Esophagus muscularis mucosa (tissue), 4 donors: ENCODE data around the gene TSPAN17. TPM values are rescaled to one million over a fixed set of nuclear protein-coding genes. Genes with fewer than 3 reads are reported as not detected.

Experiments
- DNase-seq: peaks from one replicate; pipeline ENCODE4 v3.0.0-alpha.2; 2017; ENCODE audit errors: extremely low spot score
- H3K27ac ChIP-seq, 4 donors: fragments of 200-600 bp; sonication (generic); replicated peaks in 1 of 4; 1 replicate in 3 of 4; 2 replicates in 1 of 4; pipeline ENCODE4 v1.5.1; 2016 to 2019; ENCODE audit warnings: mild to moderate bottlenecking in 1 of 4
- H3K27me3 ChIP-seq, 4 donors: fragments of 200-600 bp; sonication (generic); one replicate each; pipeline versions ENCODE4 v1.5.1 to v1.6.0; 2016 to 2019
- H3K36me3 ChIP-seq, 4 donors: fragments of 200-600 bp; sonication (generic); one replicate each; pipeline ENCODE4 v1.5.1; 2016 to 2019
- H3K4me1 ChIP-seq, 4 donors: fragments of 200-600 bp; sonication (generic); one replicate each; pipeline ENCODE4 v1.5.1; 2016 to 2019
- H3K4me3 ChIP-seq, 4 donors: fragments of 200-600 bp; sonication (generic); 1 replicate in 2 of 4; 2 replicates in 2 of 4; pipeline ENCODE4 v1.5.1; 2016 to 2019; ENCODE audit warnings: mild to moderate bottlenecking in 4 of 4, moderate library complexity in 1 of 4
- H3K9me3 ChIP-seq, 4 donors: fragments of 200-600 bp; sonication (generic); 1 replicate in 3 of 4; 2 replicates in 1 of 4; pipeline ENCODE4 v1.5.1; 2016 to 2019
- EP300 ChIP-seq: sonication (generic); formaldehyde crosslinking; IDR thresholded peaks from one replicate; pipeline ENCODE4 v1.6.1; 2017; ENCODE audit warnings: antibody characterized with exemption
- POLR2A ChIP-seq: fragments of 450-650 bp; IDR thresholded peaks from one replicate; pipeline ENCODE4 v1.6.1; 2017; ENCODE audit warnings: antibody characterized with exemption, moderate library complexity, mild to moderate bottlenecking, low read depth
- POLR2AphosphoS5 ChIP-seq, 2 donors: sonication (generic); formaldehyde crosslinking; IDR thresholded peaks; one replicate each; pipeline ENCODE4 v1.6.1; 2017; ENCODE audit warnings: antibody characterized with exemption in 2 of 2
- WGBS: methylation state at CpG from one replicate; pipeline ENCODE4 v1.1.5; 2018; 5-methylcytosine and 5-hydroxymethylcytosine counted together
- intact Hi-C: fragments of 100-400 bp; cut with DNase I; formaldehyde crosslinking; loops from one replicate; pipeline ENCODE4 v1.15.1; 2023
- total RNA-seq, 4 donors: library from RNA; depleted of rRNA; stranded (reverse); fragments of >200 nt; gene quantifications; one replicate each; pipeline versions ENCODE4 v1.1.0 to v1.2.1, GENCODE V29; 2016
- TF ChIP-seq, protein P1 (sequence below), 3 experiments: fragments of 200-600 bp in 2 of 3; fragments of 450-650 bp in 1 of 3; sonication (generic) in 2 of 3; IDR thresholded peaks; one replicate each; pipeline ENCODE4 v1.5.1; 2017 to 2019; ENCODE audit warnings: antibody characterized with exemption in 3 of 3, mild to moderate bottlenecking in 2 of 3, moderate library complexity in 1 of 3

Gene TSPAN17
- total RNA-seq, 4 donors from 2014 or later, result 8.3 to 18.6 (median 14.8) TPM

DNA sequence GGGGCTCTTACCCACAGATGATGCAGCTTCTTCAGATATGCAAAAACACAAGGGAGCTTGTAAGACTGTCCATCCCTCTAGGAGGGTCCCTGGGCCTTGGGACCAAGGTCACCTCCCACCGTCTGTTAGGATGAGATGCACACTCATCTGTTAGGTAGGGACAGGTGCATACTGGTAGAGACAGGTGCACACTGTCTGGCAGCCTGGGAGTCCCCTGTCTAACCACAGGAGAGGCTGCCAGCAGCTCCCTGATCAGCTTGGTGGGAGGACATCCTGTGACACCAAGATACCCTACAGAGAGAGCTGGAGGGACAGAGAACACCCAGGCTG, 13.2 kb downstream of the TSPAN17 start:
- Histone ChIP-seq H3K4me3 (no peak overlapping the region), H3K27ac (no peak overlapping the region), H3K27me3 (peaks cover 0 to 33% (median 11%) of the 10 kb centered on the region in 4 donors), H3K9me3 (no peaks in the 10 kb centered on the region), H3K36me3 (peaks cover 0 to 25% (median 22%) of the 10 kb centered on the region in 4 donors), H3K4me1 (peaks cover 13 to 28% (median 22%) of the 10 kb centered on the region in 4 donors)
- intact Hi-C loops, result no loop called here
- 13% methylated on average over 1 of the region's 1 CpG for WGBS
- no peak for DNase-seq
- TF ChIP-seq POLR2A (no peak), EP300 (no peak), POLR2AphosphoS5 (IDR thresholded peaks at IDR 0.05) (no peak)
- TF ChIP-seq, protein P1, sequence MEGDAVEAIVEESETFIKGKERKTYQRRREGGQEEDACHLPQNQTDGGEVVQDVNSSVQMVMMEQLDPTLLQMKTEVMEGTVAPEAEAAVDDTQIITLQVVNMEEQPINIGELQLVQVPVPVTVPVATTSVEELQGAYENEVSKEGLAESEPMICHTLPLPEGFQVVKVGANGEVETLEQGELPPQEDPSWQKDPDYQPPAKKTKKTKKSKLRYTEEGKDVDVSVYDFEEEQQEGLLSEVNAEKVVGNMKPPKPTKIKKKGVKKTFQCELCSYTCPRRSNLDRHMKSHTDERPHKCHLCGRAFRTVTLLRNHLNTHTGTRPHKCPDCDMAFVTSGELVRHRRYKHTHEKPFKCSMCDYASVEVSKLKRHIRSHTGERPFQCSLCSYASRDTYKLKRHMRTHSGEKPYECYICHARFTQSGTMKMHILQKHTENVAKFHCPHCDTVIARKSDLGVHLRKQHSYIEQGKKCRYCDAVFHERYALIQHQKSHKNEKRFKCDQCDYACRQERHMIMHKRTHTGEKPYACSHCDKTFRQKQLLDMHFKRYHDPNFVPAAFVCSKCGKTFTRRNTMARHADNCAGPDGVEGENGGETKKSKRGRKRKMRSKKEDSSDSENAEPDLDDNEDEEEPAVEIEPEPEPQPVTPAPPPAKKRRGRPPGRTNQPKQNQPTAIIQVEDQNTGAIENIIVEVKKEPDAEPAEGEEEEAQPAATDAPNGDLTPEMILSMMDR (IDR thresholded peaks at IDR 0.05), result no peak

DNA sequence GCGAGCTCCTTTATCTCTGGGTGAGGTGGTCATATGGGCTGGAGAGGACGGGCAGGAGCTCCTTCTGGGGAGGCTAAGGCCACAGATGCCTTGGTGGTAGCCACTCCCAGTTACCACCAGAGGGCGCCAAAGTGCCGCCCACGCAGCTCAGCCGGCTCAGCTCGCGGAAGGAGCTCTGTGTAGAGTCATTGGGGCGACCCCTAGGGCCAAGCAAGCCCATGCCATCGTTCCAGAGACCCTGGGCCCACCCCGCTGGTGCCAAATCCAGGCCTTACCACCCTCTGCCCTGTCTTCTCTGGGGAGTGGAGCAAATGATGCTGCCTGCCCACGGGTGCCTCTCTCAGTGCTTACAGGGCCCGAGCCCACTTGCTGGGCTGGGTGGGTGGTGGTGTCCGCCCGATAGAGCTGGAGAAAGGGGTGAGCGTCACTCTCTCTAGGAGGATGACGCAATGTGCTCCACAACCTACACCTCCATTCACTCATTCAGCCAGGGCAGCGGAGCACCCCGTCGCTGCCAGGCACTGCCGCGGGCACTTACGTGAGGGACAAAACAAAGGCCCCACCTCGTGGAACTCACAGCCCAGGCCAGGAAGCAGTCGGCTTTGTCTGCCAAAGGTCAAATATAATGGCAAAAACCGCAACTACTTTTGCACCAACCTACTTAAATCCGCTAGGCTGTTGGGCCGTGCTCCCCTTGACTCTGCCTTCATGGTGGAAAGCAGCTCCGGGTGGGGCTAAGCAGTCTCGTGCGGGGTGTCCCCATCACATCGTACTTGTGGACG, 13.8 kb downstream of the TSPAN17 start:
- Histone ChIP-seq H3K27me3 (peaks cover 0 to 39% (median 11%) of the 10 kb centered on the region in 4 donors), H3K9me3 (no peaks in the 10 kb centered on the region), H3K36me3 (peaks cover 0 to 19% (median 17%) of the 10 kb centered on the region in 4 donors), H3K4me3 (no peak overlapping the region), H3K4me1 (peaks cover 13 to 28% (median 22%) of the 10 kb centered on the region in 4 donors), H3K27ac (no peak overlapping the region)
- TF ChIP-seq POLR2AphosphoS5 (IDR thresholded peaks at IDR 0.05) (peak in 1 of 2 donors; percentile 32), EP300 (no peak), POLR2A (no peak)
- TF ChIP-seq, protein P1 (IDR thresholded peaks at IDR 0.05), result peak in 2 of 3 experiments; percentile 80 to 89
- DNase-seq, result no peak
- 77% methylated on average over 19 of the region's 33 CpGs for WGBS
- intact Hi-C loops, result no loop called here

DNA sequence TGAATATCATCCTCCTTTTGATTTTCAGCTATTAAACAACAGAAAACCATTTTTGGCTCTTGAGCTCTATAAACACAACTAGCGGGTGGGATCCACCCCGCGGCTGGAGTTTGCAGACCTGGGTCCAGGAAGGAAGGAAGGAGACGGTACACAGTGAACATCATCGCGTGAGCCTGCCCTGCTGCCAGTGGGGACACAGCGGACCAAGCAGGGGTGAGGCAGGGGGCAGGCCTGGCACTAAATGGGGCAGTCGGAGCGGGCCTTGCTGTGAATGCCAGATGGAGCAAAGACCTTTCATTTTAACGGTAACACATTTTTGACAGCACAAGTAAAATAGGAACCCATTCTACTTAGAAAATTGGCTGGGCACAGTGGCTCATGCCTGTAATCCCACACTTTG, 14.4 kb downstream of the TSPAN17 start:
- no peak for DNase-seq
- TF ChIP-seq, protein P1 (IDR thresholded peaks at IDR 0.05), result no peak
- TF ChIP-seq POLR2A, result no peak
- no peak for TF ChIP-seq POLR2AphosphoS5 (IDR thresholded peaks at IDR 0.05)
- TF ChIP-seq EP300, result no peak
- Histone ChIP-seq H3K36me3 (peaks cover 0 to 13% (median 11%) of the 10 kb centered on the region in 4 donors), H3K27ac (no peak overlapping the region), H3K4me1 (peaks cover 13 to 28% (median 22%) of the 10 kb centered on the region in 4 donors), H3K9me3 (no peaks in the 10 kb centered on the region), H3K27me3 (peaks cover 0 to 40% (median 11%) of the 10 kb centered on the region in 4 donors), H3K4me3 (no peak overlapping the region)
- WGBS, result 71% methylated on average over 10 of the region's 10 CpGs
- intact Hi-C loops, result no loop called here

DNA sequence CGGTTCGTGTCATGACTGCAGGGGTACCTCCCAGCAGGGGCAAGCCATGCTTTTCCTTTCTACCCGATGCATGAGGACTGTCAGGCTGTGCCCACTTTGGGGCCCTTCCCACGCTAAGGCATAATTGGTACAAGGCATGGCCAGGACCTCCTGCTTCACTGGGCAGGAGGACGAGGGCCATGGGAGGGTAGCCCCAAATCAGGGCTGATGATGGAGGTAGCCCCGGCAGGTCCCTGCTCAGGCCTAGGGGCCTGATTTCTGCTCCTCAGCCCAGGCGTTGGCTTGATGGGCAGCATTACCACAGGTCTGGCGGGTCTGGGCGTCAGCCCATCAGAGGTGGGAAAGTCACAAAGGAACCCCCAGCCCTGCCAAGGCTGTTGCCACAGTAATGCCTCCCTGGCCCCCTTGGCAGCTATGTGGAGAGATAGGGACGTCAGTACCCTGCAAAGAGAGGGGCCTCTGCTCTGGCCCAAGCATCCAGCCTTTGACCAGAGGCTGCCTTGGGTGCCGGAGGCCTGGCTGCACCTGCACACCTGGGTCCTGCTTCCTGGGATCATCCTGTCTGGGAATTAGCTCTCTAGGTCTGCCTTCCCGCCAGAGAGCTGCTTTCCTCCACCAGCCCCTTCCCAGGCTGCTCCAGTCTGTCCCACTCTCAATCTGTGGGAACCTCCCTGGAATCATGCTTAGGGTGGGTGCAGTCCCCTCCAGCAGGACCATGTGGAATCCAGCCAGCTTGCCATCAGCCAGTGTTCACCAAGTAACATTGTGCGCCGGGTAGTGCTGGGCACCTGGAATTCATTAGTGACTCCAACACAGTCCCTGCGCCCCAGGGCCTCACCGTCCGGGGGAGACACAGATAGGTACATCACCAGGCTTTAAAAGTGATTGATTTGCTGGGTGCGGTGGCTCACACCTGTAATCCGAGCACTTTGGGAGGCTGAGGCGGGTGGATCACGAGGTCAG, 15.4 kb downstream of the TSPAN17 start:
- H3K36me3 ChIP-seq, result peaks cover 0 to 3% (median 1%) of the 10 kb centered on the region in 4 donors
- H3K4me3 ChIP-seq, result no peak overlapping the region
- H3K27me3 ChIP-seq, result peaks cover 0 to 40% (median 11%) of the 10 kb centered on the region in 4 donors
- 82% methylated on average over 17 of the region's 21 CpGs for WGBS
- TF ChIP-seq EP300 (no peak), POLR2AphosphoS5 (IDR thresholded peaks at IDR 0.05) (no peak), POLR2A (no peak)
- TF ChIP-seq, protein P1 (IDR thresholded peaks at IDR 0.05), result no peak
- intact Hi-C loops, result no loop called here
- H3K27ac ChIP-seq, result no peak overlapping the region
- DNase-seq, result no peak
- H3K4me1 ChIP-seq, result peaks cover 13 to 28% (median 22%) of the 10 kb centered on the region in 4 donors
- no peaks in the 10 kb centered on the region for H3K9me3 ChIP-seq
